ENCODE measurements around the gene RBMS1. TPM values are rescaled to one million over a fixed set of nuclear protein-coding genes. Genes with fewer than 3 reads are reported as not detected.

The RBMS1 gene
- total RNA-seq, 4 donors from 2014 or later, result 13.5 to 31.6 (median 23.0) TPM

- in situ Hi-C loops (cut with MboI; ENCODE audit: low pct_ligation_motif_present in 1 of 4, low pct_unique_long_range_greater_than_20kb in 1 of 4, low sequenced_read_pairs in 3 of 4) (no loop called here), intact Hi-C loops (cut with DNase I; ENCODE audit: low total_unique reads) (no loop called here)
- peaks cover 15 to 58% (median 27%) of the 10 kb centered on the region in 4 donors for H3K4me1 ChIP-seq
Observed at GRCh38 chr2:160363961-160364360, 129.6 kb downstream of the RBMS1 start.

DNA sequence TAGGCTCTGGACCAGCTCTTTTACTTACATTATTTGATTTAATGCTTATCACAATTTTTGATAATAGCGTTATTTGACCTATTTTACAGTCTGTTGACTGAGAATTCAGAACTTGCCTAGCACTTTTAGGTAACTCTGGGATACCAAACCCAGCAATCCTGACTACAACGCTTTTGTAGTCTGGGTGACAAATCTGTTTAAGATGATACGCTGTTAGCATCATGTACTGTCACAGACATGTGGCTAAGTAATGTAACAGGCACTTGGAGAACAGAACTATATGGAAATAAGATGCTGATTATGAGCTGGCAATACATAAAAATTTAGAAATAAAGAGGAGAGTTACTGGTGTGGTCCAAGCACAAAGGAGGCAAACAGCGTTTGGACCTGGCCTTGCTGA, 130.6 kb downstream of the RBMS1 start:
- in situ Hi-C loops (cut with MboI; ENCODE audit: low pct_ligation_motif_present in 1 of 4, low pct_unique_long_range_greater_than_20kb in 1 of 4, low sequenced_read_pairs in 3 of 4) (no loop called here), intact Hi-C loops (cut with DNase I; ENCODE audit: low total_unique reads) (no loop called here)
- H3K4me1 ChIP-seq, result peaks cover 12 to 48% (median 23%) of the 10 kb centered on the region in 4 donors
- peaks cover 59% of the 10 kb centered on the region for H3K27me3 ChIP-seq
- no peak for DNase-seq
- TF ChIP-seq EP300 (IDR thresholded peaks at IDR 0.05; ENCODE audit: low read depth), result no peak
- no peak for TF ChIP-seq POLR2A (IDR thresholded peaks at IDR 0.05)
- no peak for TF ChIP-seq CTCF (IDR thresholded peaks at IDR 0.05)
- no peaks in the 10 kb centered on the region for H3K36me3 ChIP-seq
- no peak overlapping the region for H3K4me3 ChIP-seq
- H3K27ac ChIP-seq, result no peak overlapping the region
- 81 to 94% methylated on average over 4 of the region's 4 CpGs for WGBS, 2 donors (ENCODE audit: low coverage in 1 of 2)
- H3K9me3 ChIP-seq, result no peaks in the 10 kb centered on the region

More at GRCh38 chr2:160363961-160364360, 129.6 kb downstream of the RBMS1 start:
- 51 to 64% methylated on average over 3 of the region's 3 CpGs for WGBS, 2 donors (ENCODE audit: low coverage in 1 of 2)
- Histone ChIP-seq H3K36me3 (no peaks in the 10 kb centered on the region), H3K27me3 (peaks cover 55% of the 10 kb centered on the region), H3K27ac (peak overlapping the region in 2 of 4 donors; percentile 10 to 26), H3K9me3 (no peaks in the 10 kb centered on the region), H3K4me3 (no peak overlapping the region)
- DNase-seq, result no peak
- TF ChIP-seq CTCF (IDR thresholded peaks at IDR 0.05), result no peak
- TF ChIP-seq POLR2AphosphoS5 (IDR thresholded peaks at IDR 0.05), result no peak
- TF ChIP-seq EP300 (IDR thresholded peaks at IDR 0.05; ENCODE audit: low read depth), result no peak
- no peak for TF ChIP-seq POLR2A (IDR thresholded peaks at IDR 0.05)

DNA sequence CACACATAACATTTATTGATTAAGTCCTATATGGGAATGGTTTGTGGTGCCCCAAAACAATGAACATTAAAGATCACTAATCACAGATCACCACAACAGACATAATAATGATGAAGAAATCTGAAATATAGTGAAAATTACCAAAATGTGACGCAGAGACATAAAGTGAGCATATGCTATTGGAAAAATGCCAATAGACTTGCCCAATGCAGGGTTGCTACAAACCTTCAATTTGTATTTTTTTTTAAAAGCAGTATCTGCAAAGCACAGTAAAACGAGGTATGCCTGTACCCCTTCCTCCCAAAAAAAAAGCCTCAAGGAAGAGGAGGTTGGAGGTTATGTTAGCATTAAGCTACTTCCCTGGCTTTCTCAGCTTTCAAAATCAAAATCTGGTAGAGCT, 131.1 kb downstream of the RBMS1 start:
- Histone ChIP-seq H3K27ac (no peak overlapping the region), H3K9me3 (no peaks in the 10 kb centered on the region), H3K4me1 (peaks cover 9 to 43% (median 19%) of the 10 kb centered on the region in 4 donors), H3K4me3 (no peak overlapping the region), H3K36me3 (no peaks in the 10 kb centered on the region), H3K27me3 (peaks cover 54% of the 10 kb centered on the region)
- in situ Hi-C loops (cut with MboI; ENCODE audit: low pct_ligation_motif_present in 1 of 4, low pct_unique_long_range_greater_than_20kb in 1 of 4, low sequenced_read_pairs in 3 of 4), result no loop called here
- no peak for TF ChIP-seq CTCF (IDR thresholded peaks at IDR 0.05)
- no peak for TF ChIP-seq POLR2AphosphoS5 (IDR thresholded peaks at IDR 0.05)
- TF ChIP-seq POLR2A (IDR thresholded peaks at IDR 0.05), result no peak
- WGBS, 2 donors (ENCODE audit: low coverage in 1 of 2), result 78 to 80% methylated on average over 2 of the region's 2 CpGs
- intact Hi-C loops (cut with DNase I; ENCODE audit: low total_unique reads), result no loop called here
- DNase-seq, result no peak

GRCh38 chr2:160362018-160362417, 131.6 kb downstream of the RBMS1 start:
- intact Hi-C loops (cut with DNase I; ENCODE audit: low total_unique reads), result no loop called here
- Histone ChIP-seq H3K36me3 (no peaks in the 10 kb centered on the region), H3K27me3 (peaks cover 49% of the 10 kb centered on the region), H3K27ac (no peak overlapping the region), H3K4me1 (peaks cover 6 to 40% (median 14%) of the 10 kb centered on the region in 4 donors), H3K9me3 (no peaks in the 10 kb centered on the region), H3K4me3 (no peak overlapping the region)
- no peak for DNase-seq
- no peak for TF ChIP-seq EP300 (IDR thresholded peaks at IDR 0.05; ENCODE audit: low read depth)
- TF ChIP-seq CTCF (IDR thresholded peaks at IDR 0.05), result no peak
- in situ Hi-C loops (cut with MboI; ENCODE audit: low pct_ligation_motif_present in 1 of 4, low pct_unique_long_range_greater_than_20kb in 1 of 4, low sequenced_read_pairs in 3 of 4), result no loop called here
- WGBS, 2 donors (ENCODE audit: low coverage in 1 of 2), result 75 to 83% methylated on average over 4 of the region's 4 CpGs
